GM12874 (cell line): ENCODE data around the gene DGAT2L6.

Source experiments
- TF ChIP-seq, protein P1 (sequence below): IDR thresholded peaks from 2 replicates; pipeline ENCODE4 v1.5.1; 2011; ENCODE audit warnings: low read depth, mild to moderate bottlenecking, control low read depth, low read length, moderate library complexity; ENCODE audit not compliant: insufficient read depth

DGAT2L6 gene

GRCh38 chrX:70201732-70202131, 24.4 kb downstream of the DGAT2L6 start:
- TF ChIP-seq, protein P1, sequence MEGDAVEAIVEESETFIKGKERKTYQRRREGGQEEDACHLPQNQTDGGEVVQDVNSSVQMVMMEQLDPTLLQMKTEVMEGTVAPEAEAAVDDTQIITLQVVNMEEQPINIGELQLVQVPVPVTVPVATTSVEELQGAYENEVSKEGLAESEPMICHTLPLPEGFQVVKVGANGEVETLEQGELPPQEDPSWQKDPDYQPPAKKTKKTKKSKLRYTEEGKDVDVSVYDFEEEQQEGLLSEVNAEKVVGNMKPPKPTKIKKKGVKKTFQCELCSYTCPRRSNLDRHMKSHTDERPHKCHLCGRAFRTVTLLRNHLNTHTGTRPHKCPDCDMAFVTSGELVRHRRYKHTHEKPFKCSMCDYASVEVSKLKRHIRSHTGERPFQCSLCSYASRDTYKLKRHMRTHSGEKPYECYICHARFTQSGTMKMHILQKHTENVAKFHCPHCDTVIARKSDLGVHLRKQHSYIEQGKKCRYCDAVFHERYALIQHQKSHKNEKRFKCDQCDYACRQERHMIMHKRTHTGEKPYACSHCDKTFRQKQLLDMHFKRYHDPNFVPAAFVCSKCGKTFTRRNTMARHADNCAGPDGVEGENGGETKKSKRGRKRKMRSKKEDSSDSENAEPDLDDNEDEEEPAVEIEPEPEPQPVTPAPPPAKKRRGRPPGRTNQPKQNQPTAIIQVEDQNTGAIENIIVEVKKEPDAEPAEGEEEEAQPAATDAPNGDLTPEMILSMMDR = no peak

DNA sequence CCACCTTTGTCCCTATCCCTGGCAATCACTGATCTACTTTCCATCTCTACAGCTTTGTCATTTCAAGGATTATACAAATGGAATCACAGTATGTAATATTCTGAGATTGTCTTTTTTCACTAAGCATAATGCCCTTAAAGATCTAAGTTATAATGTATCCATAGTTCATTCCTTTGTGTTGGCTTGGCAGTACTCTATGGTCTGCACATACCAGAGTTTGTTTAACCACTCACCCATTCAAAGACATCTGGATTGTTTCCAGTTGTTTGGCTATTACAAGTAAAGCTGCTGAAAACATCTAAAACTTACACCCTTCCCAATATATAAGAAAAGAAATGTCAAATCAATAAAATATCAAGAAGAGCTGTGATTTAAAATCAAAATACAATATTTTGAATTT, 31.2 kb downstream of the DGAT2L6 start:
- TF ChIP-seq, protein P1 = no peak

DNA sequence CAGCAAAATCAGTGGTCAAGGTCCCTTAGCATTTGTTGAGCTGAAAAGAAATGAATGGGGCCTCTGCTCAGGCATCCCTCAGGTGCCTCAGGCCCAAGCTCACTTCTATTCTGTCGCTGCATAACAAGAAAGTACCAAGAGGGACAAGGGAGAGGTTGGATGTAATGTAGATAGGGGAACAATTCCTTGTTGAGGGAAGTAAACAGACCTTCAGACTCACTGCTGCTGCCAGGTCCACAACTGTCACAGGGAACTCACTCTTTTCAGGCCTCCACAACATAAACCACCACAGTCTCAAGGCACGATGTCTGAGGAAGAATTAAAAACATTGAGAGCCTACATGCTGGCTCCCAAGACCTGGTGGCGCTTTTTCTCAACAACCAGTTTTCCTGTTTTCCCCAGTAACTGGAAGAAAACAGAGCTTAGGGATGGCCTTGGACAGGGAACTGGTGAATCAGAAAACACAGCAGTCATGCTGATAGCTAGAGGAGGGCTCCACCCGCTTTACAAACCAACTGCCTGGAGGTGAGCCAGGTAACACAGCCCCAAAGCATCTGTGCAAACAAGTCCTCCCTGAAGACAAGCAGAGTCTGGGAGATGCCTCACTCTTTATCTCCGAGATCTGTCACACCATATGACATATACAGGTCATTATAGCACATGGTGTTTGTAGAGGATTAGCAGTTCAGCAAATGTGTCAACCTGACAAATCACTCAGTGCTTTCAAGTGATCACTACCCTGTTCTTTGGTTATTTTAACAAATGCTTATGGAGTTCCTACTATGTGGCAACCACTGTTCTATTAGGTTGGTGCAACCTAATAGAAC, 42.9 kb downstream of the DGAT2L6 start:
- TF ChIP-seq, protein P1 = no peak

GRCh38 chrX:70226048-70226447, 48.8 kb downstream of the DGAT2L6 start:
- TF ChIP-seq, protein P1 = no peak

- TF ChIP-seq, protein P1 = no peak
These were observed 49.4 kb downstream of the DGAT2L6 start for GRCh38 chrX:70226687-70227086.

GRCh38 chrX:70231666-70232065, 54.4 kb downstream of the DGAT2L6 start:
- TF ChIP-seq, protein P1 = no peak

DNA sequence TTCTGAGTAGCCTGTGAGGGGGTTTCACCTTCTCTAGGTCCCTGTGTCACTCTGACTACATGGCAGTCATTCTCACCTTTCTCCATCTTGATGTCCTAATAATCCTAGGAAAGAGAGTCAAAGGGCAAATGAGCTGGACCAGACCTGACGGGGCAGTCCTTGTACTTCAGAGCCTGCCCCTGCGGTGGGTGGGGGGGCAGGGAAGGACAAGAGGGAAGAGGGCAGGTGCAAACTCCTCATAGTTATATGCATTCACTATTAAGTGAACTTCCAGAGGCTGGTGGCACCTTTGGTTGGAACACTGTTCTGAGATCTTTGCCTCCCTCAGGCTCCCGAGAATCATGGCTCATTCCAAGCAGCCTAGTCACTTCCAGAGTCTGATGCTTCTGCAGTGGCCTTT, 57.1 kb downstream of the DGAT2L6 start, which contains the start of gene AWAT1:
Gene AWAT1 (plus strand): TSS at position 301 of the 400 bp plus-strand sequence. CDS start 41 bp downstream, at position 342.
- TF ChIP-seq, protein P1 = no peak
